Cerebellar nuclear complex (tissue), 1 donor: ENCODE data around the gene OR2T5.
"Not testable (repeated sequence)": the region's sequence is repeated elsewhere in the genome, so short reads cannot be mapped to it uniquely, and the experiment has no call there.

Experiments
- DNase-seq, 2 experiments: peaks; one replicate each; lab custom pipeline; 2025; lab: John Stamatoyannopoulos, UW

OR2T5 gene

DNA sequence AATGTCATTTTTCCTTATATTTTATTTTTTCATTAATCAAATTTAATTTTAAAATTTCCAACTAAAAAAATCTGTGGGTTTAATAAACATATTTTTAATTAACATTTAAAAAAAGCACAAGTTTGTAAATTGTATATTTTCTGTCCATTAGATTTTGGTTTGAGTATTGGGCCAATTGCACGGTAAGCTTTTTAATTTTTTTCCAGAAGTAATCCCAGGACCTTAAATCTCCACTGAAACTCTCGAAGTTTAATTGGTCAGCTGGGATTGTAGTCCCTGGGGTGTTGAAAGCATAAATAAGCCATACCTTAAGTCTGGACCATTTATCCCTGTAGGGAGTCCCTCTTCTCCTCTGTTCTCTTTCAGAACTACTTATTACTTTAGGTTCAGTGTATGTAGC is 19.4 kb downstream of the OR2T5 start, which contains the start of gene OR2G6:
TSS of gene OR2G6 (plus strand) at position 301 of the 400 bp plus-strand sequence. CDS start 13,574 bp downstream, outside the sequence.
- not testable (repeated sequence) for DNase-seq

- not testable (repeated sequence) for DNase-seq
These were observed 21.8 kb downstream of the OR2T5 start for GRCh38 chr1:248510217-248510616.

DNA sequence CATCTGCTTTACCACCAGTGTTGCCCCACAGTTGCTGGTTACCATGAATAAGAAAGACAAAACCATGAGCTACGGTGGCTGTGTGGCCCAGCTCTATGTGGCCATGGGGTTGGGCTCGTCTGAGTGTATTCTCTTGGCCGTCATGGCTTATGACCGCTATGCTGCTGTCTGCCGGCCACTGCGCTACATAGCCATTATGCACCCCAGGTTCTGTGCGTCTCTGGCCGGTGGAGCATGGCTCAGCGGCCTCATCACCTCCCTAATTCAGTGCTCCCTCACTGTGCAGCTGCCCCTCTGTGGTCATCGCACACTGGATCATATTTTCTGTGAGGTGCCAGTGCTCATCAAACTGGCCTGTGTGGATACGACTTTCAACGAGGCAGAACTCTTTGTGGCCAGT is 33.5 kb downstream of the OR2T5 start:
- DNase-seq: no peak

DNA sequence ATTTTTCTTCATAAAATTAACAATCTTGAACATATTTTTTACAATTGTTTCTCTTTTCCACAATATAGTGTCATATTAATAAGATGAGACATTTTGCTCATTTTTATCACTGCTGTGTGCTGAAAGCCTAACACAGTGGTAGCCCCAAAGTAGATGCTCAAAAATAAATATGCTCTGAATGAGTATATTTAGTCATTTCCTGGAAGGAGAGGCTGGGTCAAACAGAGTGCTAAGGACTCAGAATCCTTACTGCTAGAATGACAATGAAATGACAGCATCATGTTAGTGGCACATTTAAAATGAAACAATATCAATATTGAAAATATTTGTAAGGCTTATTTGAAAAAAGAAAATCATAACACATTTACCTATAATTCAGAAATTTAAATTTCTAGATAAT is 49.1 kb downstream of the OR2T5 start:
- DNase-seq: not testable (repeated sequence)
